Gastroesophageal sphincter (tissue), 3 donors: ENCODE measurements around the gene KIRREL3.

Experiments used
- EP300 ChIP-seq: sonication (generic); formaldehyde crosslinking; IDR thresholded peaks from one replicate; pipeline ENCODE4 v1.6.1; 2017; ENCODE audit warnings: antibody characterized with exemption, mild to moderate bottlenecking
- POLR2A ChIP-seq, 2 donors: fragments of 450-650 bp; IDR thresholded peaks; one replicate each; pipeline ENCODE4 v1.6.1; 2017; ENCODE audit warnings: antibody characterized with exemption in 2 of 2, mild to moderate bottlenecking in 2 of 2, moderate library complexity in 1 of 2
- POLR2AphosphoS5 ChIP-seq: sonication (generic); formaldehyde crosslinking; IDR thresholded peaks from one replicate; pipeline ENCODE4 v1.6.1; 2017; ENCODE audit warnings: antibody characterized with exemption
- TF ChIP-seq, protein P1 (sequence below), 4 experiments: fragments of 200-600 bp in 2 of 4; fragments of 450-650 bp in 2 of 4; sonication (generic) in 1 of 4; IDR thresholded peaks; one replicate each; pipeline ENCODE4 v1.5.1; 2017 to 2019; ENCODE audit warnings: antibody characterized with exemption in 4 of 4, mild to moderate bottlenecking in 2 of 4, moderate library complexity in 2 of 4

DNA sequence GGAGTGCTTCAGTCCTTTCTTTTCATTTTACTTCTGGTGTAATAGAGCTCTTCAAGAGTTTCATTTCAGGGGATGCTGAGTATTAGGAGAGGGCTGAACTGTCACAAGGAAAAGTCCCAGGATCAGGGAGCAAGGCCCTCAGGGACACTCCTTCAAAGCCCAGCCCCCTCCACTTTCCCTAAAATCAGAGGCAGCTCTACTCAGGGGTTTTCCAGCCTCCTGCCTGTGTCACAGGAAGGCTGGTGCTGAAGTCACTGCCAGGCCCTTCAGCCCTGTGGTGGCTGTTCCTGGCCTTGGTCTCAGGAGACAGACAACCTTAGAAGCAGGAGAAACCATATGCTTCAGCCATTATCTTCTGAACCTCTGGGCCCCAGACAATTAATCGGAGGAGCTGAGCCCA is 36.4 kb upstream of the KIRREL3 start:
- TF ChIP-seq POLR2A (IDR thresholded peaks at IDR 0.05) (no peak), POLR2AphosphoS5 (no peak), EP300 (no peak)
- TF ChIP-seq, protein P1, sequence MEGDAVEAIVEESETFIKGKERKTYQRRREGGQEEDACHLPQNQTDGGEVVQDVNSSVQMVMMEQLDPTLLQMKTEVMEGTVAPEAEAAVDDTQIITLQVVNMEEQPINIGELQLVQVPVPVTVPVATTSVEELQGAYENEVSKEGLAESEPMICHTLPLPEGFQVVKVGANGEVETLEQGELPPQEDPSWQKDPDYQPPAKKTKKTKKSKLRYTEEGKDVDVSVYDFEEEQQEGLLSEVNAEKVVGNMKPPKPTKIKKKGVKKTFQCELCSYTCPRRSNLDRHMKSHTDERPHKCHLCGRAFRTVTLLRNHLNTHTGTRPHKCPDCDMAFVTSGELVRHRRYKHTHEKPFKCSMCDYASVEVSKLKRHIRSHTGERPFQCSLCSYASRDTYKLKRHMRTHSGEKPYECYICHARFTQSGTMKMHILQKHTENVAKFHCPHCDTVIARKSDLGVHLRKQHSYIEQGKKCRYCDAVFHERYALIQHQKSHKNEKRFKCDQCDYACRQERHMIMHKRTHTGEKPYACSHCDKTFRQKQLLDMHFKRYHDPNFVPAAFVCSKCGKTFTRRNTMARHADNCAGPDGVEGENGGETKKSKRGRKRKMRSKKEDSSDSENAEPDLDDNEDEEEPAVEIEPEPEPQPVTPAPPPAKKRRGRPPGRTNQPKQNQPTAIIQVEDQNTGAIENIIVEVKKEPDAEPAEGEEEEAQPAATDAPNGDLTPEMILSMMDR (IDR thresholded peaks at IDR 0.05): no peak
